ENCODE data around the gene KLHL21. TPM values are rescaled to one million over a fixed set of nuclear protein-coding genes. Genes with fewer than 3 reads are reported as not detected.

KLHL21 gene
- total RNA-seq, 2 donors from 2014 or later = 38.4 to 60.0 TPM

DNA sequence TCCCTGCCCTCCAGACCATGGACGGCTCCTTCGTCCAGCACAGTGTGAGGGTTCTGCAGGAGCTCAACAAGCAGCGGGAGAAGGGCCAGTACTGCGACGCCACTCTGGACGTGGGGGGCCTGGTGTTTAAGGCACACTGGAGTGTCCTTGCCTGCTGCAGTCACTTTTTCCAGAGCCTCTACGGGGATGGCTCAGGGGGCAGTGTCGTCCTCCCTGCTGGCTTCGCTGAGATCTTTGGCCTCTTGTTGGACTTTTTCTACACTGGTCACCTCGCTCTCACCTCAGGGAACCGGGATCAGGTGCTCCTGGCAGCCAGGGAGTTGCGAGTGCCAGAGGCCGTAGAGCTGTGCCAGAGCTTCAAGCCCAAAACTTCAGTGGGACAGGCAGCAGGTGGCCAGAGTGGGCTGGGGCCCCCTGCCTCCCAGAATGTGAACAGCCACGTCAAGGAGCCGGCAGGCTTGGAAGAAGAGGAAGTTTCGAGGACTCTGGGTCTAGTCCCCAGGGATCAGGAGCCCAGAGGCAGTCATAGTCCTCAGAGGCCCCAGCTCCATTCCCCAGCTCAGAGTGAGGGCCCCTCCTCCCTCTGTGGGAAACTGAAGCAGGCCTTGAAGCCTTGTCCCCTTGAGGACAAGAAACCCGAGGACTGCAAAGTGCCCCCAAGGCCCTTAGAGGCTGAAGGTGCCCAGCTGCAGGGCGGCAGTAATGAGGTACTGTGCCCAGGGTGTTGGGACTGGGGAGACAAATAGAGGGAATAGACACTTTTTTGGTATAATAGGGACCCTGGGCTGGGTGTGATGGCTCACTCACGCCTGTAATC, 21.9 kb downstream of the KLHL21 start:
- H3K27me3 ChIP-seq = no peaks in the 10 kb centered on the region
- peak overlapping the region; percentile 63 to 96 for H3K4me3 ChIP-seq
- ATAC-seq = peak; percentile 14
- H3K36me3 ChIP-seq (replicated peaks in 1 of 2; ENCODE audit: insufficient read depth in 1 of 2, low read depth in 2 of 2) = no peaks in the 10 kb centered on the region
- H3K27ac ChIP-seq = peak overlapping the region; percentile 88 to 97 (median 94)
- no peak for TF ChIP-seq POLR2A (IDR thresholded peaks at IDR 0.05)
- TF ChIP-seq, protein P1, sequence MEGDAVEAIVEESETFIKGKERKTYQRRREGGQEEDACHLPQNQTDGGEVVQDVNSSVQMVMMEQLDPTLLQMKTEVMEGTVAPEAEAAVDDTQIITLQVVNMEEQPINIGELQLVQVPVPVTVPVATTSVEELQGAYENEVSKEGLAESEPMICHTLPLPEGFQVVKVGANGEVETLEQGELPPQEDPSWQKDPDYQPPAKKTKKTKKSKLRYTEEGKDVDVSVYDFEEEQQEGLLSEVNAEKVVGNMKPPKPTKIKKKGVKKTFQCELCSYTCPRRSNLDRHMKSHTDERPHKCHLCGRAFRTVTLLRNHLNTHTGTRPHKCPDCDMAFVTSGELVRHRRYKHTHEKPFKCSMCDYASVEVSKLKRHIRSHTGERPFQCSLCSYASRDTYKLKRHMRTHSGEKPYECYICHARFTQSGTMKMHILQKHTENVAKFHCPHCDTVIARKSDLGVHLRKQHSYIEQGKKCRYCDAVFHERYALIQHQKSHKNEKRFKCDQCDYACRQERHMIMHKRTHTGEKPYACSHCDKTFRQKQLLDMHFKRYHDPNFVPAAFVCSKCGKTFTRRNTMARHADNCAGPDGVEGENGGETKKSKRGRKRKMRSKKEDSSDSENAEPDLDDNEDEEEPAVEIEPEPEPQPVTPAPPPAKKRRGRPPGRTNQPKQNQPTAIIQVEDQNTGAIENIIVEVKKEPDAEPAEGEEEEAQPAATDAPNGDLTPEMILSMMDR (IDR thresholded peaks at IDR 0.05) = peak in 3 of 7 experiments; percentile 16 to 48 (median 32)
- 11 to 13% methylated on average over 12 to 19 of the region's 19 CpGs for WGBS, 2 donors
- DNase-seq = peak; percentile 55 to 75 (median 68)
- peaks cover 38% of the 10 kb centered on the region for H3K4me1 ChIP-seq
- no peaks in the 10 kb centered on the region for H3K9me3 ChIP-seq
- intact Hi-C loops (cut with DNase I) = no loop called here

DNA sequence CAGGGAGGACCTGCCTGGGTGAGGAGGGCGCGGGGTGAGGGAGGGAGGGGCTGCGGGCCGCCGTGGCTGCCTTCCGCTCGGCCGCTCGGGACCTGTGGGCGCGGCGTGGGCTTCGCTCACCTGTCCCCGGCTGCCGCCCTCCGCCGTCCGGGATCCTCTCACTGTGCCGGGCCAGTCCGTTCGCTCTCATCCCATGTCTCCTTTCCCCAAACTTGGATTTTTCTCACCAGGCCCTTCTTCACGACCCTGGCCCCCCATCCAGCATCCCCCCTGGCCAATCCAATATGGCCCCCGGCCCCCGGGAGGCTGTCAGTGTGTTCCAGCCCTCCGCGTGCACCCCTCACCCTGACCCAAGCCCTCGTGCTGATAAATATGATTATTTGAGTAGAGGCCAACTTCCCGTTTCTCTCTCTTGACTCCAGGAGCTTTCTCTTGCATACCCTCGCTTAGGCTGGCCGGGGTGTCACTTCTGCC, 22.5 kb downstream of the KLHL21 start:
- Histone ChIP-seq H3K27me3 (no peaks in the 10 kb centered on the region), H3K27ac (peak overlapping the region; percentile 88 to 97 (median 94)), H3K9me3 (no peaks in the 10 kb centered on the region), H3K36me3 (replicated peaks in 1 of 2; ENCODE audit: insufficient read depth in 1 of 2, low read depth in 2 of 2) (no peaks in the 10 kb centered on the region), H3K4me3 (peak overlapping the region; percentile 63 to 96), H3K4me1 (peaks cover 38% of the 10 kb centered on the region)
- WGBS, 2 donors = 0% methylated on average over 14 to 28 of the region's 30 CpGs
- intact Hi-C loops (cut with DNase I) = no loop called here
- DNase-seq = no peak
- ATAC-seq = peak; percentile 41
- TF ChIP-seq, protein P1 (IDR thresholded peaks at IDR 0.05) = no peak
- TF ChIP-seq POLR2A (IDR thresholded peaks at IDR 0.05) = no peak

DNA sequence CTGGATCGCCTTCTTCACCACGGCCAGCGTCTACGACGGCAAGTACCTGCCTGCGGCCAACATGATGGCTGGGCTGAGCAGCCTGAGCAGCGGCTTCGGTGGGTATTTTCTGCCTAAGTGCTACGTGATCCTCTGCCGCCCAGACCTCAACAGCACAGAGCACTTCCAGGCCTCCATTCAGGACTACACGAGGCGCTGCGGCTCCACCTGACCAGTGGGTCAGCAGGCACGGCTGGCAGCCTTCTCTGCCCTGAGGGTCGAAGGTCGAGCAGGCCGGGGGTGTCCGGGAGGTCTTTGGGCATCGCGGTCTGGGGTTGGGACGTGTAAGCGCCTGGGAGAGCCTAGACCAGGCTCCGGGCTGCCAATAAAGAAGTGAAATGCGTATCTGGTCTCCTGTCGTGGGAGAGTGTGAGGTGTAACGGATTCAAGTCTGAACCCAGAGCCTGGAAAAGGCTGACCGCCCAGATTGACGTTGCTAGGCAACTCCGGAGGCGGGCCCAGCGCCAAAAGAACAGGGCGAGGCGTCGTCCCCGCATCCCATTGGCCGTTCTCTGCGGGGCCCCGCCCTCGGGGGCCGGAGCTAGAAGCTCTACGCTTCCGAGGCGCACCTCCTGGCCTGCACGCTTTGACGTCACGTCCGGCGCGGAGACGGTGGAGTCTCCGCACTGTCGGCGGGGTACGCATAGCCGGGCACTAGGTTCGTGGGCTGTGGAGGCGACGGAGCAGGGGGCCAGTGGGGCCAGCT, 23.1 kb downstream of the KLHL21 start, which contains the start of gene ZBTB48:
Gene ZBTB48, plus strand, starts transcription at position 621 of the 745 bp plus-strand sequence. CDS start 616 bp downstream, outside the sequence.
- 0 to 16% methylated on average over 10 to 43 of the region's 58 CpGs for WGBS, 2 donors
- ATAC-seq (peak; percentile 97), DNase-seq (peak; percentile 99 to 100 (median 100))
- Histone ChIP-seq H3K4me1 (peaks cover 38% of the 10 kb centered on the region), H3K4me3 (peak within 1 kb of the TSS; percentile 63 to 96), H3K27me3 (no peaks in the 10 kb centered on the region), H3K9me3 (no peaks in the 10 kb centered on the region), H3K27ac (peak within 1 kb of the TSS; percentile 88 to 97 (median 94)), H3K36me3 (replicated peaks in 1 of 2; ENCODE audit: insufficient read depth in 1 of 2, low read depth in 2 of 2) (no peaks in the 10 kb centered on the region)
- intact Hi-C loops (cut with DNase I) = no loop called here
- TF ChIP-seq, protein P1 (IDR thresholded peaks at IDR 0.05) = no peak
- peak; percentile 70 to 95 (median 90) for TF ChIP-seq POLR2A (IDR thresholded peaks at IDR 0.05)

DNA sequence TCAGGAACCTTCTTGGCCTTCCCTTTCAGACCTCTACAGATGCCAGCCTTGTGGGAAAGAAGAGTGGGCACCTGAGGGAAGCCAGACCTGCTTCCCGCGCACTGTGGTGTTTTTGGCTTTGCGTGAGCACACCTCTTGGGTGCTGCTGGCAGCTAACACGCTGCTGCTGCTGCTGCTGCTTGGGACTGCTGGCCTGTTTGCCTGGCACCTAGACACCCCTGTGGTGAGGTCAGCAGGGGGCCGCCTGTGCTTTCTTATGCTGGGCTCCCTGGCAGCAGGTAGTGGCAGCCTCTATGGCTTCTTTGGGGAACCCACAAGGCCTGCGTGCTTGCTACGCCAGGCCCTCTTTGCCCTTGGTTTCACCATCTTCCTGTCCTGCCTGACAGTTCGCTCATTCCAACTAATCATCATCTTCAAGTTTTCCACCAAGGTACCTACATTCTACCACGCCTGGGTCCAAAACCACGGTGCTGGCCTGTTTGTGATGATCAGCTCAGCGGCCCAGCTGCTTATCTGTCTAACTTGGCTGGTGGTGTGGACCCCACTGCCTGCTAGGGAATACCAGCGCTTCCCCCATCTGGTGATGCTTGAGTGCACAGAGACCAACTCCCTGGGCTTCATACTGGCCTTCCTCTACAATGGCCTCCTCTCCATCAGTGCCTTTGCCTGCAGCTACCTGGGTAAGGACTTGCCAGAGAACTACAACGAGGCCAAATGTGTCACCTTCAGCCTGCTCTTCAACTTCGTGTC, 23.9 kb downstream of the KLHL21 start:
- intact Hi-C loops (cut with DNase I) = no loop called here

More for the DNA sequence above, 23.9 kb downstream of the KLHL21 start:
- Histone ChIP-seq H3K9me3 (no peaks in the 10 kb centered on the region), H3K4me3 (no peak overlapping the region), H3K27me3 (no peaks in the 10 kb centered on the region), H3K27ac (peak overlapping the region in 3 of 4 donors; percentile 88 to 97 (median 93)), H3K36me3 (replicated peaks in 1 of 2; ENCODE audit: insufficient read depth in 1 of 2, low read depth in 2 of 2) (no peaks in the 10 kb centered on the region), H3K4me1 (peaks cover 38% of the 10 kb centered on the region)
- DNase-seq = no peak
- ATAC-seq = no peak
- WGBS, 2 donors = 86 to 92% methylated on average over 12 to 14 of the region's 14 CpGs
- TF ChIP-seq POLR2A (IDR thresholded peaks at IDR 0.05) = no peak
- TF ChIP-seq, protein P1 (IDR thresholded peaks at IDR 0.05) = no peak
